ENCODE data around the gene MGA. TPM values are rescaled to one million over a fixed set of nuclear protein-coding genes. Genes with fewer than 3 reads are reported as not detected.
A peak's percentile ranks its signal among the peaks of the same experiment; 100 is the strongest.

The MGA gene
- total and polyA plus RNA-seq, 4 experiments from 2014 or later, result 6.6 to 74.9 (median 45.4) TPM

DNA sequence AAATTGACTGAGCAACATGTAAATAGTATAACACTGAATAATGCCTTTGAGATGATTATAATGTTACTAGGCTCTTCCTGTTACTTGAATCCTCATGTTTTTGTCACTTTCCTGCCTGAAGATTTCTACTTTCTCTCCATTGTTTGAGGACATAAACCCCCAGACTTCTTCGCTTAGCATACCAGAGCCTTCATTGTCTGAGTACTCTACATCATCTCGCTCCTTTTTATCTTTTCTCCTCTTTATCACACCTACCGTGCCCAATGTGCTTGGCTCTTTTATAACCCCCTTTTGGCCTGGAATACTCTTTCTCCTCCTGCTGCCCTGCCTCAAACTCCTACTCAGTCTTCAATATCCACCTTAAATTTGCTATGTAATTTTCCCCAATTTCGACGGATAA, 30.3 kb upstream of the MGA start:
- no peak overlapping the region for H3K27ac Mint-ChIP-seq
- H3K36me3 Mint-ChIP-seq, result no peaks in the 10 kb centered on the region
- H3K9me3 Mint-ChIP-seq, result no peaks in the 10 kb centered on the region
- ChIA-PET POLR2A (ENCODE audit: partially characterized antibody) (no interaction called here), CTCF (ENCODE audit: partially characterized antibody) (no interaction called here)
- peaks cover 0 to 7% (median 6%) of the 10 kb centered on the region in 4 donors for H3K4me1 Mint-ChIP-seq
- H3K27me3 Mint-ChIP-seq, result no peaks in the 10 kb centered on the region
- no peak overlapping the region for H3K27ac ChIP-seq (ENCODE audit: low read depth, low read length)
- H3K4me3 ChIP-seq (ENCODE audit: low read length in 2 of 2), result no peak overlapping the region
- H3K4me1 ChIP-seq (ENCODE audit: insufficient read depth, low read length), result no peaks in the 10 kb centered on the region
- H3K36me3 ChIP-seq (ENCODE audit: insufficient read depth, low read length), result no peaks in the 10 kb centered on the region
- H3K4me3 Mint-ChIP-seq, result no peak overlapping the region
- intact Hi-C loops (cut with micrococcal nuclease), result no loop called here
- H3K9me3 ChIP-seq (ENCODE audit: control insufficient read depth in 1 of 2, low read length in 2 of 2), result no peaks in the 10 kb centered on the region
- no peaks in the 10 kb centered on the region for H3K27me3 ChIP-seq (ENCODE audit: insufficient read depth, low read length)
- no peak for DNase-seq

DNA sequence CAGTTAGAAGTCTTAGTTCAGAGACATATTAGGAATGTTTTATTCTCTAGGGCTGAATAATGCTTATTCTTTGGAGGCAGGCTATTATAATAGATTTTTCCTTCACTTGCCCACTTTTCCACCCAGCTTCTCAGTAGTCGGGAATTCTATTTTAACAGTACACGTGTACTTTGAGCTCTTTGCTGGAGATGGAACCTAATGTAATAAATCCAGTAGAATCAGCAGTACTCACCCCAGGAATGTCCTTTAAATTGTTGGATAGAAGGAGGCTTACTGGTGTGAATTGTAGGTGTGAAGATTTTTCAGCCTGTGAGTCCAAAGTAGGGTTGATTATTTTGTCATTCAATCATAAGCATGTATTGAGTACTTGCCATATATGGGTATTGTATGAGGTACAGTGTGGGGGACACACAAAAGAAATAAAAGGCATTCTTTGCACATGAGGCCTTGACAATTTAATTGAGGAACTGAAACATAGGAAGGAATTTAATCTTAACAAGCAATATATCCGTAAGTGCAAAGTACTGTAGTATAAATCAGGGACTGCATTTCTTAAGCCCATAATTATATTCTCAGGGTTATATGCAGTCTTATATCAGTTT, 29.5 kb upstream of the MGA start:
- POLR2A ChIA-PET (ENCODE audit: partially characterized antibody), result no interaction called here
- H3K27ac Mint-ChIP-seq, result no peak overlapping the region
- H3K27me3 Mint-ChIP-seq, result no peaks in the 10 kb centered on the region
- intact Hi-C loops (cut with micrococcal nuclease), result no loop called here
- DNase-seq, result no peak
- no peak overlapping the region for H3K4me3 Mint-ChIP-seq
- H3K9me3 Mint-ChIP-seq, result no peaks in the 10 kb centered on the region
- Histone ChIP-seq H3K4me1 (ENCODE audit: insufficient read depth, low read length) (no peaks in the 10 kb centered on the region), H3K36me3 (ENCODE audit: insufficient read depth, low read length) (no peaks in the 10 kb centered on the region), H3K27ac (ENCODE audit: low read depth, low read length) (no peak overlapping the region), H3K27me3 (ENCODE audit: insufficient read depth, low read length) (no peaks in the 10 kb centered on the region), H3K4me3 (ENCODE audit: low read length in 2 of 2) (no peak overlapping the region), H3K9me3 (ENCODE audit: control insufficient read depth in 1 of 2, low read length in 2 of 2) (no peaks in the 10 kb centered on the region)
- peaks cover 0 to 7% (median 6%) of the 10 kb centered on the region in 4 donors for H3K4me1 Mint-ChIP-seq
- H3K36me3 Mint-ChIP-seq, result no peaks in the 10 kb centered on the region
- CTCF ChIA-PET (ENCODE audit: partially characterized antibody), result no interaction called here

- Histone ChIP-seq H3K27ac (ENCODE audit: low read depth, low read length) (no peak overlapping the region), H3K4me1 (ENCODE audit: insufficient read depth, low read length) (no peaks in the 10 kb centered on the region), H3K9me3 (ENCODE audit: control insufficient read depth in 1 of 2, low read length in 2 of 2) (no peaks in the 10 kb centered on the region), H3K4me3 (ENCODE audit: low read length in 2 of 2) (no peak overlapping the region), H3K36me3 (ENCODE audit: insufficient read depth, low read length) (no peaks in the 10 kb centered on the region), H3K27me3 (ENCODE audit: insufficient read depth, low read length) (no peaks in the 10 kb centered on the region)
- POLR2A ChIA-PET (ENCODE audit: partially characterized antibody), result no interaction called here
- Mint-ChIP-seq H3K4me1 (peaks cover 0 to 7% (median 7%) of the 10 kb centered on the region in 4 donors), H3K36me3 (no peaks in the 10 kb centered on the region), H3K9me3 (no peaks in the 10 kb centered on the region), H3K4me3 (no peak overlapping the region), H3K27me3 (no peaks in the 10 kb centered on the region), H3K27ac (no peak overlapping the region)
- DNase-seq, result no peak
- CTCF ChIA-PET (ENCODE audit: partially characterized antibody), result interaction anchor here (1.2 kb wide), 1 partner anchor 29 kb away, joined by 3 read pairs; no protein-coding TSS in a partner anchor
- intact Hi-C loops (cut with micrococcal nuclease), result no loop called here
Measured at GRCh38 chr15:41631880-41632470, 28.2 kb upstream of the MGA start.

DNA sequence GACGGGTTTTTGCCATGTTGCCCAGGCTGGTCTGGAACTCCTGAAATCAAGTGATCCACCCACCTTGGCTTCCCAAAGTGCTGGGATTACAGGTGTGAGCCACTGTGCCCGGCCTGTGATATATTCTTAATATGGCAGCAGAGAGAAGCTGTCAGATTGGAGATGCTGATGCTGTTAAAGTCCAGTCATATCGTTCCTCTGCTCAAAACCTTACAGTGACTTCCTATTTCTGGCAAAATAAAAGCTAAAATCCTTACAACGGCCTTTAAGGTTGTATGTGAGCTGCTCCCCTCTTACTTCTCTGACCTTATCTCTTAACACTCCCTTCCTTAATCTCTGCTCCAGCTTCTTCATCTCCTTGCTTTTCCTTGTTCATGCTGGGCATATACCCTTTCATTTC, 26.6 kb upstream of the MGA start:
- H3K9me3 Mint-ChIP-seq, result no peaks in the 10 kb centered on the region
- Histone ChIP-seq H3K4me3 (ENCODE audit: low read length in 2 of 2) (no peak overlapping the region), H3K4me1 (ENCODE audit: insufficient read depth, low read length) (no peaks in the 10 kb centered on the region), H3K27me3 (ENCODE audit: insufficient read depth, low read length) (no peaks in the 10 kb centered on the region), H3K36me3 (ENCODE audit: insufficient read depth, low read length) (no peaks in the 10 kb centered on the region), H3K9me3 (ENCODE audit: control insufficient read depth in 1 of 2, low read length in 2 of 2) (no peaks in the 10 kb centered on the region), H3K27ac (ENCODE audit: low read depth, low read length) (no peak overlapping the region)
- H3K4me3 Mint-ChIP-seq, result no peak overlapping the region
- H3K27ac Mint-ChIP-seq, result peak overlapping the region in 2 of 7 donors; percentile 0 to 48
- intact Hi-C loops (cut with micrococcal nuclease), result no loop called here
- no peak for DNase-seq
- no peaks in the 10 kb centered on the region for H3K36me3 Mint-ChIP-seq
- POLR2A ChIA-PET (ENCODE audit: partially characterized antibody), result no interaction called here
- no peaks in the 10 kb centered on the region for H3K27me3 Mint-ChIP-seq
- peaks cover 0 to 7% (median 6%) of the 10 kb centered on the region in 4 donors for H3K4me1 Mint-ChIP-seq
- CTCF ChIA-PET (ENCODE audit: partially characterized antibody), result interaction anchor here (0.7 kb wide), 1 partner anchor 9 kb away, joined by 3 read pairs; no protein-coding TSS in a partner anchor

GRCh38 chr15:41634072-41634626, 26.1 kb upstream of the MGA start:
- POLR2A ChIA-PET (ENCODE audit: partially characterized antibody), result no interaction called here
- H3K36me3 ChIP-seq (ENCODE audit: insufficient read depth, low read length), result no peaks in the 10 kb centered on the region
- no peak for DNase-seq
- no peaks in the 10 kb centered on the region for H3K9me3 ChIP-seq (ENCODE audit: control insufficient read depth in 1 of 2, low read length in 2 of 2)
- no peaks in the 10 kb centered on the region for H3K9me3 Mint-ChIP-seq
- no peak overlapping the region for H3K27ac ChIP-seq (ENCODE audit: low read depth, low read length)
- no peaks in the 10 kb centered on the region for H3K36me3 Mint-ChIP-seq
- CTCF ChIA-PET (ENCODE audit: partially characterized antibody), result no interaction called here
- intact Hi-C loops (cut with micrococcal nuclease), result no loop called here
- no peaks in the 10 kb centered on the region for H3K27me3 ChIP-seq (ENCODE audit: insufficient read depth, low read length)
- peaks cover 0 to 7% (median 5%) of the 10 kb centered on the region in 4 donors for H3K4me1 Mint-ChIP-seq
- H3K4me1 ChIP-seq (ENCODE audit: insufficient read depth, low read length), result no peaks in the 10 kb centered on the region
- H3K27ac Mint-ChIP-seq, result peak overlapping the region in 3 of 7 donors; percentile 0 to 48 (median 10)
- H3K27me3 Mint-ChIP-seq, result no peaks in the 10 kb centered on the region
- no peak overlapping the region for H3K4me3 ChIP-seq (ENCODE audit: low read length in 2 of 2)
- no peak overlapping the region for H3K4me3 Mint-ChIP-seq

DNA sequence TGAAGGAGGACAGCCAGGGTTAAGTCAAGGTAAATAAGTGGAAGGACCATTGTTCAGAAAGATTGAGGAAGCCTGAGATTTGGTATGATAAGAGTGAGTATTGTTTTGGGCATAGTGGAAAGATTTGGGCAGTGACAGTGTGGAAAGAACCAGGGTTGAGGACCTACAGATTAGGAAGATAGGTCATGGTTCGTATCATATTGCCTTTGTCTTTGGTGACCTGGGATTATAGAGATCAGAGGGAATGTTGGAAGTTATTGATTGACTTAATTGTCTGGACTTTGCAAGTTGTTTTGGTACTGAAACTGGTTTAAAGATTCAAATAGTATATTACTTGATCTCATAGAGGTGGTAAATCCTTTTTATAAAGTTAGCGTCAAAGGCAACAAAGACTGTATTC, 23.1 kb upstream of the MGA start:
- Mint-ChIP-seq H3K4me3 (peak overlapping the region in 1 of 8 donors; percentile 22), H3K27ac (peak overlapping the region in 1 of 7 donors; percentile 18), H3K27me3 (no peaks in the 10 kb centered on the region), H3K9me3 (no peaks in the 10 kb centered on the region), H3K36me3 (peaks cover 0 to 4% of the 10 kb centered on the region in 2 donors), H3K4me1 (peaks cover 0 to 7% (median 4%) of the 10 kb centered on the region in 4 donors)
- H3K4me1 ChIP-seq (ENCODE audit: insufficient read depth, low read length), result no peaks in the 10 kb centered on the region
- no peak for DNase-seq
- no peak overlapping the region for H3K4me3 ChIP-seq (ENCODE audit: low read length in 2 of 2)
- ChIA-PET CTCF (ENCODE audit: partially characterized antibody) (no interaction called here), POLR2A (ENCODE audit: partially characterized antibody) (no interaction called here)
- H3K27me3 ChIP-seq (ENCODE audit: insufficient read depth, low read length), result no peaks in the 10 kb centered on the region
- H3K36me3 ChIP-seq (ENCODE audit: insufficient read depth, low read length), result no peaks in the 10 kb centered on the region
- no peak overlapping the region for H3K27ac ChIP-seq (ENCODE audit: low read depth, low read length)
- H3K9me3 ChIP-seq (ENCODE audit: control insufficient read depth in 1 of 2, low read length in 2 of 2), result no peaks in the 10 kb centered on the region
- intact Hi-C loops (cut with micrococcal nuclease), result no loop called here

DNA sequence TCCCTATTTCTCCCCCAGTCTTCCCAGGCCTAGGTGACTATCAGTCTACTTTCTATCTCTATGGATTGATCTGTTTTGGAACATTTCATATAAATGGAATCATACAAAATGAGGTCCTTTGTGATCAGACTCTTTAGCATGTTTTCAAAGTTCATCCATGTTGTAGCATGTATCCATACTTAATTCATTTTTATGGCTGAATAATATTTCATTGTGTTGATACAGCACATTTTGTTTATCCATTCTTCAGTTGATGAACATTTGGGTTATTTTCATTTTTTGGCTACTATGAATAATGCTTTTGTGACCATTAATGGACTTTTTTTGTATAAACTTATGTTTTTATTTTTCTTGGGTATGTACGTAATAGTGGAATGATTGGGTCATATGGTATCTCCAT, 19.2 kb upstream of the MGA start:
- Mint-ChIP-seq H3K4me1 (peaks cover 0 to 2% (median under 1%) of the 10 kb centered on the region in 4 donors), H3K36me3 (peaks cover 0 to 4% of the 10 kb centered on the region in 2 donors), H3K27ac (no peak overlapping the region), H3K27me3 (no peaks in the 10 kb centered on the region), H3K4me3 (no peak overlapping the region), H3K9me3 (no peaks in the 10 kb centered on the region)
- no peak overlapping the region for H3K4me3 ChIP-seq (ENCODE audit: low read length in 2 of 2)
- intact Hi-C loops (cut with micrococcal nuclease), result no loop called here
- no peaks in the 10 kb centered on the region for H3K9me3 ChIP-seq (ENCODE audit: control insufficient read depth in 1 of 2, low read length in 2 of 2)
- POLR2A ChIA-PET (ENCODE audit: partially characterized antibody), result no interaction called here
- no peaks in the 10 kb centered on the region for H3K4me1 ChIP-seq (ENCODE audit: insufficient read depth, low read length)
- CTCF ChIA-PET (ENCODE audit: partially characterized antibody), result no interaction called here
- no peak for DNase-seq
- H3K27me3 ChIP-seq (ENCODE audit: insufficient read depth, low read length), result no peaks in the 10 kb centered on the region
- H3K36me3 ChIP-seq (ENCODE audit: insufficient read depth, low read length), result no peaks in the 10 kb centered on the region
- H3K27ac ChIP-seq (ENCODE audit: low read depth, low read length), result no peak overlapping the region
